Epidermal melanocyte (primary cell): ENCODE measurements around the gene ACOD1.
"Not testable (repeated sequence)": the region's sequence is repeated elsewhere in the genome, so short reads cannot be mapped to it uniquely, and the experiment has no call there.

Experiments used
- DNase-seq: peaks from one replicate; pipeline ENCODE4 v3.0.0; 2011; ENCODE audit warnings: low spot score; ENCODE audit not compliant: insufficient read length

The ACOD1 gene

DNA sequence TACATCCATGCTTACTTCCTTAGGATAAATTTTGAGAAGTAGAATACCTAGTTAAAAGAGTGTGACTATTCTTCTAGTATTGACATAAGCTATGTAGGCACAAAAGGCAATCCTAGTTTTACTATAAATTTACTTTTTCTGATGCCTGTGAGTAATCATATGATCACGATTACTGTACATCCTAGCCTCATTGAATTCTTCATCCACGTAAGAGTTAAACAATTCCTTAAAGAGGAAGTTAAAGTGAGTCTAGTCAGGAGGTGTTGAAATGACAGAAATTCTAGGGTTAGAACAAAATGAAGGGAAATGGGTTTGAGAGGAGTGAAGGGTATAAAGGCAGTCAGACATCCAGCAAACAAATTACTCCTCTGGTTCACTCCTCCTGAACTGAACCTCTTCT is at the start of gene ACOD1:
TSS of gene ACOD1 (plus strand) at position 363 of the 400 bp plus-strand sequence. CDS start 48 bp downstream, outside the sequence.
- DNase-seq: no peak

- DNase-seq: not testable (repeated sequence)
Measured at GRCh38 chr13:76899066-76899465, 49.2 kb upstream of the ACOD1 start.

DNA sequence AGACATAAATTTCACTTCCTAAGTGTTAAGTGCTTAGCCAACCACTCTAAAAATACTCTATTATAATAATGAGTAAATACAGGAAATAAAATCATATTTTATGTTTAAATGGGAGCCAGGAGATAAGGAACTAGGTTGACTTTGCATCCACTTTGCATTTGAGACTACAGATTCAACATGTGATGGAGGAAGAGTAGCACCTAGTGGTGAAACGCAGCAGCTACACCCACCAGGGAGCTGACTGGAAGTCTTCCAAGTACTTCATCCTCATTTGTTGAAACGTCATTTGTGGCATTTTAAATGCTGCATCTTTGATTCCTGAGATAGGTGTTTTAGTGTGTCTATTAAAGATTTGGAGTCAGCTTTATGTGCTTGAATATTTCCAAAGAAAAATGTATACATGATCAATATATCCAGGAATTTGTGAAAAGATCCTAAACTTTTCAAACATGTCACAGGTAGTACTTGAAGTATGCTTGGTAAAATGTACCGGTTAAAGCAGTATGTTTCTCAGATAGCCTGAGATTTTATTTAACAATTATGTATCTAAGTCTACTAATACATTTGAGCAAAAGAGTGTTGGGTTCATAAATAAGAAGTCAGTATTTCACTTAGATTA is 44.7 kb upstream of the ACOD1 start:
- DNase-seq: peak; percentile 54

DNA sequence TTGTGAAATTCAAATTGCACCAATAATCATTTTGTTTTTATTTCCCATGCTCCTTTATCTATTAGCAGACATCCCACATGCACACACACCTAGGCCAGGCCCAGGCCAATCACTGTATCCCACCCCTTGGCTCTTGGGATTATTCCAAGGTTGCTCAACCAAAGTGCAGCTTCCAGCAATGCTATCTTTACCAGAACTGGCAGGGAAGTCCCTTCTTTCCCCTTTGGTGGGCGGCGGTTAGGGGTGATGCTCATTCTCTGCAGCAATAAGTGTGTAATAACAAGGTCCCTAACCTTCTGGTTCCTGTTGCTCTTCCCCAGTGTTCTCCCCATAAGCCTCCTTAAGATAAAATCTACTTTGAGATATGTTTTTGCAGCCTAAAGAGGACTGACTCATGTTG is 43.8 kb upstream of the ACOD1 start:
- no peak for DNase-seq

GRCh38 chr13:76912476-76912875 is 35.8 kb upstream of the ACOD1 start:
- DNase-seq: no peak

- DNase-seq: no peak
Measured at GRCh38 chr13:76913898-76914297, 34.4 kb upstream of the ACOD1 start.

DNA sequence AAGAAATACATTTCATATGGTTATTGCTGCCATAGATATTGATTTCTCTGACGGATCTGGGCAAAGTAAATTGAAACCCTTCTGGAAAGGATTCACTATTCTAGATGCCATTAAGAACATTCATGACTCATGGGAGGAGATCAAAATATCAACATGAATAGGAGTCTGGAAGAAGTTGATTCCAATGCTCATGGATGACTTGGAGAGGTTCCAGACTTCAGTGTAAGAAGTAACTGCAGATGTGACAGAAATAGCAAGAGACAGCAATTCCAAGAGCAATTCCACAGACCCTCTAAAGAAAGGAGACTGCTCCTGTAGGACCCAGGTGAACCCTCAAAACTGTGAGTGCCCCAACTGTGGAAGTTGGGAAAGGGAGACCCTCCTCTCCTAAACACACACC is 31.2 kb upstream of the ACOD1 start:
- no peak for DNase-seq

GRCh38 chr13:76917755-76918481 is 30.4 kb upstream of the ACOD1 start:
- not testable (repeated sequence) for DNase-seq

- no peak for DNase-seq
Measured at GRCh38 chr13:76921516-76921915, 26.8 kb upstream of the ACOD1 start.

GRCh38 chr13:76925115-76925514 is 23.2 kb upstream of the ACOD1 start:
- DNase-seq: no peak

GRCh38 chr13:76927955-76928354 is 20.4 kb upstream of the ACOD1 start:
- DNase-seq: no peak

- DNase-seq: no peak
Measured at GRCh38 chr13:76928456-76928855, 19.9 kb upstream of the ACOD1 start.

GRCh38 chr13:76929320-76929719 is 19.0 kb upstream of the ACOD1 start:
- DNase-seq: no peak

DNA sequence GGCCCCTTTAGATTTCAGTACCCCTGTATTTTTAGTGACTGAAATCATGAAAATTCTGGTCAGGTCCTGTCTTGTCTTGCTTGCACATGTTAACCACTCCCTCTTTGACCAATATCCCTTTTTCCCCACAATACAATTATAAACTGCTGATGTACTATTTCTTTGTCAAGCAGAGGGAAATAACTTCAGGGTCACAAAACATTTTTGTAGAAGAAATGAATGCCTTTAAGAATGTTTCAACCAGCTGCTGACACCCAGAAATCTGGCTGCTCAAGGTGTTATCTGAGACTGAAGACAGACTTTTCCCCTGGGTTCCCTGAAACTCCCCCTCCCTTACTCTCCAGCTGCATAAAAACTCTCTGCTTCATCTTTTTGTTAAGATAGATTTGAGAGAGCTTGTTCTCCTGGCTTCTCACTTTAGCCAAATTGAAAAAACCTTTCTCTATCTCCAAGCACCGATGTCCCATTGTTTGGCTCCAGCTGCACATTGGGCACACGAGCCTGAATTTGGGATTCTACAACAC is 18.4 kb upstream of the ACOD1 start:
- no peak for DNase-seq

DNA sequence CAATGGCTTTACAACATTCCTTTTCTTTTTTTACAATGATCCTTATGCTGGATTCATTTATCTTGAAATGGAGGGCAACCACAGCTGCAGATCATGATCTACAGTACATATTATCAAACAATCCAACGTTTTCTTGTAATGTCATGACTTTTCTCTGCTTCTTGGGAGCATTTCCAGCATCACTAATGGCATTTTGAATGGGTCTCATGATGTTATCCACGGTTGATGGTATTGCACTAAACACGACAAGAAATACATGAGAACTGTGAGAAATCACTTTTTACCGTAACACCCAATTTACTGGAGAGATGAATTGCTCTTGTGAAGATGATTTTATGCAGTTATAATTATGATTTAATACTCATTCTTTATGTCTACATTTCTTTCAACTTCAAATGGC is 16.2 kb upstream of the ACOD1 start:
- no peak for DNase-seq

GRCh38 chr13:76934671-76935070 is 13.6 kb upstream of the ACOD1 start:
- no peak for DNase-seq

DNA sequence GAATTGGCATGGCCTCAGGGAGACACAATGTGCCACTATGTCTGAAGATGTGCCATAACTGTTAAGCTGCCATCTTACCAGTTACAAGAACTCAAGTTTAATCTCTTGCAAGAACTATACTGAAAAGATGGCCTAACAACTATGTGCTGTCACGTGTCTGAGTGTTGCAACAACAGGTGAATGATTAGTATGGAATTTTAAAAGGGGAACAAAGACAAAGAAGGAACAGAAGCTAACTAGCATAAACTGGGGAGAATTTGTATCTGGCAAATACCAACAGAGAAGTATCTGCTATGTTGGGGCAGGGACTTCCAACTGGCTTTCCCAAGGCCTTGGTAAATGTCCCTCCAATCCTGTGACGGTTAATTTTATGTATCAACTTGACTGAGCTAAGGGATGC is 11.5 kb upstream of the ACOD1 start:
- DNase-seq: no peak

DNA sequence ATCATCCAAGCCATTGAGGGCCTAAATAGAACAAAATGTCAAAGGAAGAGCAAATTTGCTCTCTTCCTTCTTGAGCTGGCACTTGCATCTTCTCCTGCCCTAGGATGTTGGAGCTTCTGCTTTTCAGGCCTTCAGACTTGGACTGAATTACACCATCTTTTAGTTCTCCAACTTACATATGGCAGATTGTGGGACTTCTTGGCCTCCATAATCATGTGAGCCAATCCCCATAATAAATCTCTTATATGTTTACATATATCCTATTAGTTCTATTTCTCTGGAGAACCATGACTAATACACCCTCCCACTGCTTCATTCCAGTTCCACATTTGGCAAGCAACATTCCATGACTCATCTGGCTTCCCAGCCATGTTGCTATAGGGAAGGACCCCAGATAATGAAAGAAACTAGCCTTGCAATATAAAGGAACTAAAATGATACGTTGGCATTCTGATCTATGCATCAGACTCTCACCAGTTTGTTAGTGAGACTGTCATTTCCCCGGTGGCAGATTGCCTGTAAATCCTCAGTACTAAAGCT is 11.0 kb upstream of the ACOD1 start:
- no peak for DNase-seq

- DNase-seq: no peak
Measured at GRCh38 chr13:76939215-76939614, 9.1 kb upstream of the ACOD1 start.

GRCh38 chr13:76942363-76942762 is 5.9 kb upstream of the ACOD1 start:
- DNase-seq: no peak

DNA sequence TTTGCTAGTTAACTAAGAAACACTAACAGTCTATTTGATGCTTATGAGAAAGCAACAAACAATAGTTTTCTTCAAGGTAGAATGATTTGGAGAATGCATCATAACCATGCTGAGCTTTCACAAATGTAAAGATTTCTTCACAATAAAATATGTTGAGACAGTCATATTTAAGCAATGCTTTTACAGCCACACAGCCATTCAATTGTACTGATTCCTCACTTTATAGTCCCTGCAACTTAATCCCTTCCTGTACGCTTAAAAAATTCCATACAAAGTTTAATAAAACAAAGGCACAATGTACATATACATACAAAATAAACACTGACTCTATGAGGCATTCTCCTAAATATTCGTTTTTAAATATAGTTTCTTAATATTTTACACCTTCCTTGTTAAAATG is 4.7 kb upstream of the ACOD1 start:
- no peak for DNase-seq

DNA sequence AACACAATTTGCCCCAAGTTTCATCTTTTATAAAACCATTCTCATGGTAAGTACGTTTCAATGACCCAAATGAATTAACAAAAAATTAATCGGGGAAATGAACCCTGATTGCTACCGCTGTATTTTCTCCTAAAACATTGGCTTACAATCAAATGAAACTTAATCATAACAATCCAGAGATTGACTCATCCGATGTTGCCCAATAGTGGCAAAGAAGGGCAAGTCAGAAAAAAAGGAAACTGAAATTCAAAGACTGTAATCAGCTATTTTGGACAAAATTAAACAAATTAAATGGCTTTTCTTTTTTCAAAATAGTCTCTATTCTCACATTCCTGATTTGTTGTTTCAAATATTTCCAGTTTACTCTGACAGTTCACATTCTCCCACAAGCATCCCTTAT is 3.9 kb upstream of the ACOD1 start:
- no peak for DNase-seq

- no peak for DNase-seq
Measured at GRCh38 chr13:76950101-76950500, 1.8 kb downstream of the ACOD1 start.
